HCT116 (cell line): ENCODE data around the gene NME9. TPM values are rescaled to one million over a fixed set of nuclear protein-coding genes. Genes with fewer than 3 reads are reported as not detected.

Experiments used
- ATAC-seq: fragments of 200-7000 bp; cut with Tn5 transposase; 2 replicates; pipeline ENCODE4 v1.9.1; 2020; ENCODE audit warnings: mild to moderate bottlenecking, moderate library complexity
- BruUV-seq: library from RNA; stranded (reverse); fragments of 400-500 nt; replicated peaks from 2 replicates; lab custom pipeline; 2021; lab: Mats Ljungman, UMichigan
- CTCF ChIA-PET: fragments of 300-600 bp; sonication (Branson Sonifier 250); formaldehyde crosslinking; loops from one replicate; lab custom pipeline; 2021; ENCODE audit warnings: antibody characterized with exemption; lab: Charles Lee
- POLR2A ChIA-PET: fragments of 300-600, 350-600 bp; sonication (Branson Sonifier 250); formaldehyde crosslinking; loops from one replicate; lab custom pipeline; 2021; ENCODE audit warnings: antibody characterized with exemption; lab: Charles Lee
- RAD21 ChIA-PET, 2 experiments: fragments of 300-600 bp; sonication (Branson Sonifier 250); formaldehyde crosslinking; loops; one replicate each; lab custom pipeline; 2023; ENCODE audit warnings: low total read pairs in 2 of 2; ENCODE audit not compliant: uncharacterized antibody in 2 of 2, unreplicated experiment in 2 of 2, low non-redundant PET in 1 of 2; lab: Charles Lee
- DNase-seq: peaks from one replicate; pipeline ENCODE4 v3.0.0-alpha.2; 2010; ENCODE audit warnings: low read depth, low spot score
- H2AFZ ChIP-seq: fragments of 200-600 bp; shearing (Covaris generic), sonication (generic); 2 replicates; pipeline ENCODE4 v1.6.1; 2017; ENCODE audit warnings: low read depth, mixed run types, mixed read lengths, antibody characterized with exemption, low read length; ENCODE audit not compliant: poor library complexity, severe bottlenecking
- H3K27ac ChIP-seq: 2 replicates; pipeline ENCODE4 v1.5.1; 2012; ENCODE audit warnings: low read depth, low read length
- H3K27me3 ChIP-seq: fragments of 200-600 bp; sonication (generic); 2 replicates; pipeline ENCODE4 v1.6.1; 2016; ENCODE audit warnings: mixed run types, low read length, mixed read lengths; ENCODE audit not compliant: insufficient read depth
- H3K36me3 ChIP-seq, 2 experiments: fragments of 200-500 bp in 1 of 2; fragments of 200-600 bp in 1 of 2; sonication (Bioruptor generic) in 1 of 2; sonication (generic) in 1 of 2; 2 replicates each; pipeline versions ENCODE4 v1.5.1 to v1.6.1; 2014 to 2016; ENCODE audit warnings: low read length in 2 of 2, inconsistent platforms in 1 of 2, mixed read lengths in 1 of 2, mixed run types in 1 of 2; ENCODE audit not compliant: insufficient read depth in 2 of 2, control insufficient read depth in 1 of 2
- H3K4me1 ChIP-seq, 2 experiments: fragments of 200-600 bp in 1 of 2; sonication (generic) in 1 of 2; 2 replicates each; pipeline versions ENCODE4 v1.5.1 to v1.6.1; 2012 to 2017; ENCODE audit warnings: low read length in 2 of 2, inconsistent platforms in 1 of 2, mild to moderate bottlenecking in 1 of 2, mixed read lengths in 1 of 2, mixed run types in 1 of 2, moderate library complexity in 1 of 2; ENCODE audit not compliant: insufficient read depth in 2 of 2, control insufficient read depth in 1 of 2
- H3K4me2 ChIP-seq: fragments of 200-600 bp; sonication (generic); 2 replicates; pipeline ENCODE4 v1.6.1; 2017; ENCODE audit warnings: mixed run types, low read length, mixed read lengths
- H3K4me3 ChIP-seq, 2 experiments: fragments of 200-600 bp in 1 of 2; sonication (generic) in 1 of 2; replicated peaks in 1 of 2; 2 replicates each; pipeline ENCODE4 v1.5.1; 2011 to 2016; ENCODE audit warnings: low read length in 2 of 2, control low read depth in 1 of 2, low read depth in 1 of 2, mild to moderate bottlenecking in 1 of 2, mixed read lengths in 1 of 2, mixed run types in 1 of 2
- H3K79me2 ChIP-seq: fragments of 200-600 bp; sonication (generic); 2 replicates; pipeline ENCODE4 v1.6.1; 2017; ENCODE audit warnings: mild to moderate bottlenecking, mixed run types, low read length, moderate library complexity, mixed read lengths; ENCODE audit not compliant: insufficient read depth
- H3K9ac ChIP-seq: fragments of 200-600 bp; sonication (generic); 2 replicates; pipeline ENCODE4 v1.6.1; 2016; ENCODE audit warnings: low read length, mixed read lengths
- H3K9me2 ChIP-seq: fragments of 200-600 bp; sonication (generic), shearing (Covaris generic); 2 replicates; pipeline ENCODE4 v1.6.1; 2017; ENCODE audit warnings: mixed run types, mild to moderate bottlenecking, moderate library complexity; ENCODE audit not compliant: insufficient read depth
- H3K9me3 ChIP-seq, 2 experiments: fragments of 200-500 bp in 1 of 2; fragments of 200-600 bp in 1 of 2; sonication (Bioruptor generic) in 1 of 2; sonication (generic) in 1 of 2; 2 replicates each; pipeline ENCODE4 v1.6.1; 2014 to 2017; ENCODE audit warnings: low read length in 2 of 2, mixed read lengths in 2 of 2, inconsistent platforms in 1 of 2, low read depth in 1 of 2, mild to moderate bottlenecking in 1 of 2, mixed run types in 1 of 2, moderate library complexity in 1 of 2; ENCODE audit not compliant: control insufficient read depth in 1 of 2, insufficient read depth in 1 of 2
- H4K20me1 ChIP-seq: fragments of 200-600 bp; sonication (generic), shearing (Covaris generic); 2 replicates; pipeline ENCODE4 v1.6.1; 2017; ENCODE audit warnings: mixed run types, mild to moderate bottlenecking, moderate library complexity; ENCODE audit not compliant: insufficient read depth
- CBX3 ChIP-seq: IDR thresholded peaks from 2 replicates; pipeline ENCODE4 v1.6.1; 2012; ENCODE audit warnings: low read depth
- CEBPB ChIP-seq: IDR thresholded peaks from 2 replicates; pipeline ENCODE4 v1.6.1; 2012; ENCODE audit warnings: low read depth
- EGR1 ChIP-seq: IDR thresholded peaks from 2 replicates; pipeline ENCODE4 v1.6.1; 2012; ENCODE audit warnings: low read depth
- ELF1 ChIP-seq: IDR thresholded peaks from 2 replicates; pipeline ENCODE4 v1.6.1; 2012; ENCODE audit warnings: low read depth, borderline replicate concordance
- EZH2 ChIP-seq: fragments of 200-600 bp; sonication (generic); IDR thresholded peaks from 2 replicates; pipeline ENCODE4 v1.6.1; 2017; ENCODE audit warnings: antibody characterized with exemption, mixed run types
- FOSL1 ChIP-seq: IDR thresholded peaks from 2 replicates; pipeline ENCODE4 v1.6.1; 2012; ENCODE audit warnings: low read depth
- JUND ChIP-seq: IDR thresholded peaks from 2 replicates; pipeline ENCODE4 v1.6.1; 2012
- POLR2A ChIP-seq: IDR thresholded peaks from 2 replicates; pipeline ENCODE4 v1.7.0; 2011; ENCODE audit warnings: borderline replicate concordance; ENCODE audit not compliant: insufficient read depth, insufficient read length; ENCODE audit errors: extremely low read depth
- POLR2AphosphoS5 ChIP-seq: IDR thresholded peaks from 2 replicates; pipeline ENCODE4 v1.6.1; 2011; ENCODE audit warnings: mild to moderate bottlenecking, low read depth, low read length, moderate library complexity
- RAD21 ChIP-seq: IDR thresholded peaks from 2 replicates; pipeline ENCODE4 v1.6.1; 2012; ENCODE audit warnings: low read depth, mild to moderate bottlenecking
- SRF ChIP-seq: IDR thresholded peaks from 2 replicates; pipeline ENCODE4 v1.6.1; 2012; ENCODE audit warnings: low read depth
- YY1 ChIP-seq: IDR thresholded peaks from 2 replicates; pipeline ENCODE4 v1.6.1; 2011; ENCODE audit warnings: low read length, low read depth, moderate library complexity, mild to moderate bottlenecking; ENCODE audit not compliant: insufficient replicate concordance; ENCODE audit errors: extremely low read depth
- ZFX ChIP-seq: fragments of 450-650 bp; IDR thresholded peaks from 2 replicates; pipeline ENCODE4 v1.6.1; 2017
- ZNF274 ChIP-seq: fragments of 200-500 bp; sonication (Bioruptor generic); IDR thresholded peaks from 2 replicates; pipeline ENCODE4 v1.6.1; 2014; ENCODE audit warnings: mild to moderate bottlenecking, low read depth, low read length, inconsistent platforms
- intact Hi-C: fragments of 100-400 bp; cut with micrococcal nuclease; formaldehyde crosslinking; loops from 2 replicates; pipeline ENCODE4 v1.10.0; 2022
- total RNA-seq: library from RNA; stranded (reverse); gene quantifications from one replicate; pipeline ENCODE4 v1.2.1, GENCODE V29; 2021; ENCODE audit not compliant: unreplicated experiment
- TF ChIP-seq, protein P1 (sequence below): IDR thresholded peaks from 2 replicates; pipeline ENCODE4 v1.6.1; 2012
- TF ChIP-seq, protein P2 (sequence below): IDR thresholded peaks from 2 replicates; pipeline ENCODE4 v1.6.1; 2012

The NME9 gene
- total RNA-seq, 1 experiment from 2014 or later: 0.79 TPM

DNA sequence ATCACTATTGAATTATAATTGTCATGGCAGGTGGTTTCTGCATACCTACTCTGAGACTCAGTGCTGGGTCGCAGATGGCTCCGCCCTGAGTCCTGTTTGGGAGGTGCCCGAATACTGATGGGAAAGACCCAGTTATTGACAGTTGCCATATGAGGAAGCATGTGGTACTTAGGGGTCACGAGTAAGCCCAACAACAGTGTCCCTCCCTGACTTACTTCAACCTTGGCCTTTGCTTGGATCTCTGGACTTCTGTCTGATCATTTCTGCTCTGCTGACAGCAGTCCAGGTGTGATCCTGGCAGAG lies 35.6 kb upstream of the NME9 start:
- no peak overlapping the region for H3K4me2 ChIP-seq
- no TSS peak for BruUV-seq
- no peaks in the 10 kb centered on the region for H3K9me2 ChIP-seq
- CTCF ChIA-PET: no interaction called here
- TF ChIP-seq ZFX: no peak
- TF ChIP-seq SRF: no peak
- TF ChIP-seq, all 23 proteins: peak for 0
- no peak for DNase-seq
- H2AFZ ChIP-seq: no peak overlapping the region
- no peak overlapping the region for H3K4me3 ChIP-seq
- H3K79me2 ChIP-seq: no peaks in the 10 kb centered on the region
- no peaks in the 10 kb centered on the region for H3K9me3 ChIP-seq
- H3K36me3 ChIP-seq: no peaks in the 10 kb centered on the region
- H3K4me1 ChIP-seq: peaks cover 8 to 9% of the 10 kb centered on the region in 2 experiments
- no peaks in the 10 kb centered on the region for H3K27me3 ChIP-seq
- ChIA-PET RAD21 (no interaction called here), POLR2A (no interaction called here)
- H4K20me1 ChIP-seq: no peaks in the 10 kb centered on the region
- no peak overlapping the region for H3K9ac ChIP-seq
- intact Hi-C loops: no loop called here
- ATAC-seq: no peak
- no peak overlapping the region for H3K27ac ChIP-seq

DNA sequence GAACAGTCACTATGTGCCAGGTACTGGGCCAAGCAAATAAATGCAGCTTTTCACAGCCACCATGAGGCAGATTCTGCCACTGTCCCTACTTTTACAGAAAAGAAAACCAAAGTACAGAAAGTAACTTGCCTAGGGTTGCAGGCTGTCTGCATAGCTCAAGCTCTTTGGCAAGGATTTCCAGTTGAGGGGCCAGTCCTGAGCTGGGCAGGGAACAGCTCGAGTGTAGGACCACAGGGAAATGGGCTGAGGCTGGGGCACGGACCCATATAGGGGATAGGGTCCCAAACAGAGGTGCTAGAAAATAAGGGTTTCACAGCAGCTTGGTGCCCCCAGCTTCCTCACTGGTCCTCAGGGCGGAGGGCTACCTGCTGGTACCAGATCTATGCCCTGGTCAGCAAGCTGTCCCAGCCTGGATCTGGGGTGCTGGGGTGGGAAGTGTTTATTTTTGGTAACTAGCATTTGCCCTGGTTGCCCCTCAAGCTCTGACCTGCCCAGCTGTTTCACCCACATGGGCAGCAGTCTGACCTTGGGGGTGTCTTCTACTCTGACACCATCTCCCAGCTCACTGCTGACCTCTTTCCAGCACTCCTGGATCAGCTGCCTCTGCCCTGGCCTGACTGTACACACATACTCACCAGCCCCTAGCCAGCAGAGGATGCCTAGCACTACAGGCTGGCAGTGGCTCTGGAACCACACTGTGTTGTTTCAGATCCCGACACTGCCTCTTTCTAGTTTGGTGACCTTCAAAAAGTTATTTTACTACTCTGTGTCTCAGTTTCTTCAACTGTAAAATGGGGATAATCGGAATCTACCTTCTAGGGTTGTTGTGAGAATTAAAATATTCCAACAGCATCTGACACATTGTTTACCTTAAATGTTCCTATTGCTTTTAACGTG lies 35.0 kb upstream of the NME9 start:
- Histone ChIP-seq H3K9ac (no peak overlapping the region), H3K4me1 (peaks cover 8 to 9% of the 10 kb centered on the region in 2 experiments), H3K4me2 (no peak overlapping the region), H3K9me3 (no peaks in the 10 kb centered on the region), H4K20me1 (no peaks in the 10 kb centered on the region), H3K79me2 (no peaks in the 10 kb centered on the region), H2AFZ (no peak overlapping the region), H3K9me2 (no peaks in the 10 kb centered on the region), H3K4me3 (no peak overlapping the region), H3K27me3 (no peaks in the 10 kb centered on the region), H3K27ac (no peak overlapping the region), H3K36me3 (no peaks in the 10 kb centered on the region)
- ChIA-PET CTCF (no interaction called here), RAD21 (no interaction called here), POLR2A (no interaction called here)
- ATAC-seq: no peak
- intact Hi-C loops: no loop called here
- DNase-seq: no peak
- TF ChIP-seq, protein P1, sequence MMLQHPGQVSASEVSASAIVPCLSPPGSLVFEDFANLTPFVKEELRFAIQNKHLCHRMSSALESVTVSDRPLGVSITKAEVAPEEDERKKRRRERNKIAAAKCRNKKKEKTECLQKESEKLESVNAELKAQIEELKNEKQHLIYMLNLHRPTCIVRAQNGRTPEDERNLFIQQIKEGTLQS: no peak
- TF ChIP-seq JUND (no peak), FOSL1 (no peak), SRF (no peak), ZNF274 (no peak), POLR2A (no peak), ZFX (no peak), YY1 (no peak), RAD21 (no peak), ELF1 (no peak), EZH2 (no peak), EGR1 (no peak), CEBPB (no peak), POLR2AphosphoS5 (no peak), CBX3 (no peak)
- TF ChIP-seq, protein P2, sequence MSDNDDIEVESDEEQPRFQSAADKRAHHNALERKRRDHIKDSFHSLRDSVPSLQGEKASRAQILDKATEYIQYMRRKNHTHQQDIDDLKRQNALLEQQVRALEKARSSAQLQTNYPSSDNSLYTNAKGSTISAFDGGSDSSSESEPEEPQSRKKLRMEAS: no peak
- BruUV-seq: no TSS peak
